ENCODE measurements around the gene TMEM179.

TMEM179 gene

GRCh38 chr14:104555430-104556255 is 48.9 kb downstream of the TMEM179 start:
- DNase-seq (ENCODE audit: low spot score) = no peak

- no peak for DNase-seq (ENCODE audit: low spot score)
Measured at GRCh38 chr14:104554608-104555429, 49.8 kb downstream of the TMEM179 start.

- DNase-seq (ENCODE audit: low spot score) = no peak
Measured at GRCh38 chr14:104554088-104554607, 50.4 kb downstream of the TMEM179 start.

- DNase-seq (ENCODE audit: low spot score) = no peak
Measured at GRCh38 chr14:104553166-104554087, 51.1 kb downstream of the TMEM179 start.

DNA sequence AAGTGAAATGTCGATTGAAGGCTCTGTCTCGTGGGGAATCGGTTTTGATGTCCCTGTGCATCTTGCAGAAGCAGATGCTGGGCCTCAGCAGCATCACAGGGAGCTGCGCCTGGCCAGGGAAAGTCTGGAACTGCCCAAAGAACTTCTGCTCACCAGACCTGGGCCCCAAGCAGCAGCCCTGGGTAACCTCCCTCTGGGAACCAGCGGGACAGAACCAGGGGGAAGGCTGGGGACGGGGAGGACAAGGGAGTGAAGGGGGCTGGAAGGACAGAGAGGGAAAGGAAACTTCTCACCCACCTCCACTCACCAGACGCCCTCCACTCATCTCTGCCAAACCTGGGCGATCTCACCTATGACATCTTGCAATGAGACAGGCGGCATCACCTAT is 51.8 kb downstream of the TMEM179 start:
- no peak for DNase-seq (ENCODE audit: low spot score)

DNA sequence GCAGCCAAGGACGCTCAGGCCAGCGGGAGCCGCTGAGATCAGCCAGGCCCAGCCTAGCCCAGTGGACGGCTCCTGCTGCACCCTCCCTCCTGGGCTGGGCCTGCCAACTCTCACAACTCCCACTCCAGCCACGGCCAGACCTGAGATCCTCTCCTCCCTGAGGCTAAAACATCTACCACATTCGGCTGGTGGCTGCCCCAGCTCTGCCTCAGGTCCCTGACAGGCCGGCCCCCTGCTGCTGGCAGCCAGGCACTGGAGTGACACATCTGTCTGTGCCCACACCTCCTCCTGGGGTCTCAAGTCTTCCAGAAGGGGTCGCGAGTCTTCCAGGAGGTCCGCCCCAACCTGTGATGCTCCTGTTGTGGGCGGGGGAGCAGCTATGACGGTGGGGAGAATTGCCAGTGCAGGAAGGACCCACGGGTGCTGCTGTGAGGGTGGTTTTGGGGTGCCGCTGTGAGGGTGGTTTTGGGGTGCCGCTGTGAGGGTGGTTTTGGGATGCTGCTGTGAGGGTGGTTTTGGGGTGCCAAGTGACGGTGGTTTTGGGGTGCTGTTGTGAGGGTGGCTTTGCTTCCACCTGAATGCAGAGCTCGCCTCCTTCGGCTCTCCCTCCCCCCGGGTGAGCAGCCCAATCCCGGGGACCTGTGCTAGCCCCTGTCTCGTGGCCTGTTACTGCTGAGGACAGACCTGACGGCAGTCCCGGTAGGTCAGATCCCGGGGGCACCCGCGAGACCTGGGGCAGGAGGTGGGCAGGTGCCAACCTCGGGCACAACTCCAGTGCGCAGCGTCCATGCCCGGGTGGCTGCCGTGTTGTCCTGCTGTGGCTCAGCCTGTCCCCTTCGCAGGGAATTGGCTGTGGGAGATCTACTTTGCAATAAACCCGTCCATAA is 52.5 kb downstream of the TMEM179 start:
- no peak for DNase-seq (ENCODE audit: low spot score)

- no peak for DNase-seq (ENCODE audit: low spot score)
Measured at GRCh38 chr14:104550861-104551728, 53.5 kb downstream of the TMEM179 start.

- no peak for DNase-seq (ENCODE audit: low spot score)
Measured at GRCh38 chr14:104550340-104550860, 54.2 kb downstream of the TMEM179 start.

DNA sequence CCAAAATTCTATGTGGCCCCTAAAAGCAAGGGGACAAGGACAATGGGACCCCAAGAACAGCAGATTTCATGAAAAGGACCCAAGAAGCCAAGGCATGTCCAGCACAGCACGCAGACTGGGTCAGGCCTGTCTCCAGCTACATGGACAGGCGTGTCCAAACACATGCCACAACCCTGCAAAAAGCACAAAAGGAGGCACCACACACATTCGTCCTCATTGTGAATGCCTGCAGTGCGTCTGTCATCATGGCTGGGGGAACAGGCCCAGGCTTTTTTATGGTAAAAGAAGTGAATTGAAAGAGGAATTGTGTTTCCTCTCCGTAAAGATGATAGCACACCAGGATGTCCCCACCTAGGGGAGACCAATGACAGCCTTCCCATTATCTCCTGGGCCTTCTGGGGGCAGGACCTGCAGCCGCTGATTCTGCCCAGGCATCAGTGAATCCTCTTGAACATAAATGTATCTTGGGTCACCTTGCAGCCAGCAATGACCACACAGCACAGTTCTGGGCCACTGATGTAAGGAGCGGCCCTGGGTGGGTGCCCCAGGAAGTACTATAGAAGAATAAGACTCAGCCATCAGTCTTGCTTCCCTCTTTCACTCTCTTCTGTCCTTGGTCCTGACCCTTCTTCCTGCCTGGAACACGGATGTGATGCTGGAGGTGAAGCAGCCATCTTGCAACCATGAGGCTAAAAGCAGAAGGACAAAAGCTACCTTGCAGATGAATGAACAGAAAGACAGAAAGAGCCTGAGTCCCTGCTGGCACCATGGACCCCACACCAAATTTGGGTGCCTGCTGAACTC is 54.8 kb downstream of the TMEM179 start:
- DNase-seq (ENCODE audit: low spot score) = no peak

GRCh38 chr14:104548802-104549535 is 55.6 kb downstream of the TMEM179 start:
- DNase-seq (ENCODE audit: low spot score) = no peak

GRCh38 chr14:104547998-104548700 is 56.4 kb downstream of the TMEM179 start:
- DNase-seq (ENCODE audit: low spot score) = no peak

DNA sequence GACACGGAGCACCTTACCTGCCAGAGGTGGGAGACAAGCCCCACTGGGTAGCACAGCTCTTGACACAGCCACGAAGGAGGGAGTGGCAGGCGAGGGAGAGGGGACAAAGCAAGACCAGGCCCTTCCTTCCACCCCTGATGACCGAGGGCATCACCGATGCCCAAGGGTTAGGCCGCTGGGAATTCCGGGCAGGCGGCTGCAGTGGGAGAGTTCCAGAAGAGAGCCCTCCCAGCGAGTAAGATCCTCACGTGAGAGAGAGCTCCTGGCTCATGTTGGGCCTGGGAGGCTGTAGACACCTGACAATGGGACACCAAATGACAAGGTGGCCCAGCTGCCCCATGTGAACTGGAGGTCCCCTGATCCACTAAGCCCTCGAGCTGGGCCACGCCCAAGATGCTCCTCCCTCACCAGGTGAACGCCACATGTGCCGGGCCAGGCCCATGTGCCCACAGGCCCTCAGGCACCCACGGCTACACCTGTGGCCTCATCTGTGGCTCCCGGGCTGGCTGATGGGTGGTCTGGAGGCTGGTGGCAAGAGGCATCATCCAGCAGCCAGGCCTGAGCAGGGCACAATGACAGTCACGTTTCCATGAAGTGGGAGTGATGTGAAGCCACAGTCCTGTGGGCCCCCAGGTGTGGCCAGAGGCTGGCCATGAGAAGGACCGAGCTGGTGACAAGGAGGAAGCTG is 57.1 kb downstream of the TMEM179 start:
- DNase-seq (ENCODE audit: low spot score) = no peak

- DNase-seq (ENCODE audit: low spot score) = no peak
Measured at GRCh38 chr14:104546591-104547309, 57.8 kb downstream of the TMEM179 start.

DNA sequence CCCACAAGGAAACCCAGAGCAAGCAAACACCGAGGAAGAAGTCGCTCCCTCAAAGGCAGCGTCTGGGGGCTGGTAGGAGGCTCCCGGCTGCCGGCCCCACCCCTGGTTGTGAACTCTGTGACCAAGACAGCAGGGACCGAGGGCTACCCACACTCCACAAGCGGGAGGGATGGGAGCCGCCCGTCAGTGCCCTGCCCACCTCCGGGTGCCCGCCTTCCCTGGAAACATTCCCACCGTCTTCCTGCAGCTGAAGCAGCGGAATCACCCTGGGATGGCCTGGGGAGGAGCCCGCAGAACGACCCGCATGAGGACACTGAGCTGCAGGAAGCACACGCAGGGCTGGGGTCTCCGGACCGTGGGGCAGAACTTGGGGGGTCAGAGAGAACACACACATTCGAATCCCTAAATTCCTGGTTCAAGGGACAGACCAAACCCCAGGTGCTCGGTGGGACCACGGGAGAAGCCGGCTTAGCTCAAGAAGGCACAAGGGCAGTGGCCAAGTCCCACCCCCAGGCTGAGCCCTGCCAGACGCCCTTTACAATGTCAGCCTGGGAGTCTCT is 58.5 kb downstream of the TMEM179 start:
- DNase-seq (ENCODE audit: low spot score) = no peak

GRCh38 chr14:104545151-104545941 is 59.2 kb downstream of the TMEM179 start:
- no peak for DNase-seq (ENCODE audit: low spot score)
